Stimulated activated CD8-positive, alpha-beta memory T cell treated with anti-CD3 and anti-CD28 coated beads, Interleukin-2, amount 100 ng/mL, for 1 hour (primary cell): ENCODE data around the gene PER3.

Experiments
- DNase-seq, 2 donors: peaks; one replicate each; pipeline ENCODE4 v3.0.0-alpha.2; 2020; ENCODE audit warnings: low read depth in 2 of 2

Gene PER3

GRCh38 chr1:7783826-7784491, at the start of gene PER3:
PER3 (plus strand) TSS chr1:7784291; CDS start chr1:7784878, 587 bp downstream.
- peak; percentile 75 to 80 for DNase-seq

DNA sequence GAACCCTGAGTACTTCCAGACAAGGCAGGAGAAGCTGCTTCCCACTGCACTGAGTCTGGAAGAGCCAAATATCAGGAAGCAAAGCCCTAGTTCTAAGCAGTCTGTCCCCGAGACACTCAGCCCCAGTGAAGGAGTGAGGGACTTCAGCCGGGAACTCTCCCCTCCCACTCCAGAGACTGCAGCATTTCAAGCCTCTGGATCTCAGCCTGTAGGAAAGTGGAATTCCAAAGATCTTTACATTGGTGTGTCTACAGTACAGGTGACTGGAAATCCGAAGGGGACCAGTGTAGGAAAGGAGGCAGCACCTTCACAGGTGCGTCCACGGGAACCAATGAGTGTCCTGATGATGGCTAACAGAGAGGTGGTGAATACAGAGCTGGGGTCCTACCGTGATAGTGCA, 46.0 kb upstream of the PER3 start:
- DNase-seq: no peak

GRCh38 chr1:7743346-7743745, 40.7 kb upstream of the PER3 start:
- no peak for DNase-seq

DNA sequence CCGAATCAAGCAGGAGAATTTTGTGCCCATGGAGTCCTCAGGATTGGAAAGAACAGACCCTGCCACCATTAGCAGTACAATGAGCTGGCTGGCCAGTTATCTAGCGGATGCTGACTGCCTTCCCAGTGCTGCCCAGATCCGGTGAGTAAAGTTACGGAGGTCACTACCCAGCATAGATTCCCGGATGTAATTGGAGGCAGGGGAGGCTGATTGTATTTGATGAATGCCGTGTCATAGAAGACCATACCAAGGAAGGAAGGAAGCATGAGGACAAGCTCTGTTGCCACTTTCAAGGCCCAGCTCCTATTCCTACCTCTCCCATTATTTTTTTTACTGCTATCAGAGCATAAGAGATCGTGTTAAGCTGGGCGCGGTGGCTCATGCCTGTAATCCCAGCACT, 39.2 kb upstream of the PER3 start:
- DNase-seq: no peak

- DNase-seq: no peak
Measured at GRCh38 chr1:7745783-7746182, 38.3 kb upstream of the PER3 start.

GRCh38 chr1:7747605-7748004, 36.5 kb upstream of the PER3 start:
- DNase-seq: no peak

DNA sequence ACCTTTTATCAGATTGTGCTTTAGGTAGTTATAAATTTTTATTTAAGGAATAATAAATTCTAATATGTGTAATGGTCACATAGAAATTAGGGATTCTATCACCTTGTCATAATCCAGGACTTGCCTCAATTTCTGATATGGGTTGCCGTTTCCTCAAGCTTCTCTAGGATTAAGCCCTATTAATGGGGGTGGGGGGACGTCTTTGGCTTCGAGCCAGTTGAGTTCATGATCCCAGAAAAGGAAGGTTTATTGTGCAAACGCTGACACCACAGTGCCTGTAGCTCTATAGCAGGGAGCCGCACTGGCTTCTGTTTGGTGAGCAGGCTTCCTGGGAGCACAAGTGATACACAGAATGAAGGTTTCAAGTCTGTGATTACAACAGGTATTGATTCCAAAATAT, 35.0 kb upstream of the PER3 start:
- DNase-seq: no peak

- no peak for DNase-seq
Measured at GRCh38 chr1:7751174-7751573, 32.9 kb upstream of the PER3 start.

GRCh38 chr1:7752512-7753417, 31.3 kb upstream of the PER3 start:
- DNase-seq: peak in 1 of 2 donors; percentile 9

GRCh38 chr1:7753641-7754040, 30.4 kb upstream of the PER3 start:
- DNase-seq: no peak

- no peak for DNase-seq
Measured at GRCh38 chr1:7754234-7754633, 29.9 kb upstream of the PER3 start.

- DNase-seq: no peak
Measured at GRCh38 chr1:7755448-7755847, 28.6 kb upstream of the PER3 start.

- DNase-seq: no peak
Measured at GRCh38 chr1:7760245-7760644, 23.8 kb upstream of the PER3 start.

- DNase-seq: no peak
Measured at GRCh38 chr1:7761103-7761502, 23.0 kb upstream of the PER3 start.

- DNase-seq: no peak
Measured at GRCh38 chr1:7767176-7767575, 16.9 kb upstream of the PER3 start.

DNA sequence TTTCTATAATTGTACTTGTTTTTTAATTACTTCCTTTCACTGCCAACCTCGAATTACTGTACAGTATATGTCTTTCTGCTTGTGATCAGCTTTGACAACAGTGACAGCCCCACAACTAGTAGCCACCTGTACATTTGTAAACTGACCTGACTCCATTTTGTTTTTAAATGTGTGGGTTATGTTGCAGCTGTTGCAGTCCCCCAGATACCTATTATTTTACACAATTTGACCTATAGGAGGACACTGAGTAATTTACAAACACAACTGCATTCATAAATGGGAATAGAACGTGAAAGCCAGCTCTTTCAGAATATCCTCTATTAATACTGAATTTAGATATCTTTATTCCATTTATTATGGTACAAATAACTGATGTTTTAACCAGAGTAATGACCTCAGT, 15.5 kb upstream of the PER3 start:
- DNase-seq: no peak

- DNase-seq: no peak
Measured at GRCh38 chr1:7769673-7770412, 14.2 kb upstream of the PER3 start.

DNA sequence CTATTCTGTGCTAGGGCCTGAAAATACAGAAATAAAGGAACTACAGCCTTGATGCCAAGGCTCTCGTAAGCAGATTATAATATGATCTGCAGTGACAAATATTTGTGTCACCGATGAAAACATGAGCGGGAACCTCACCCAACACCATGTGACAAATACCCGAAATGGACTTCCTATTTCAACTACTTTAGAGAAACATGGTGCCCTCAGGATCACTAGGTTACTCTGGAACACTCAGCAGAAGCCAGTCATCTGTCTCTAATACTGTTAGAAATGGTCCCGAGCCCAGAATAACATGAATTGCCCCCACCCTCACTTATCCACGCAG, 13.5 kb upstream of the PER3 start:
- no peak for DNase-seq

- DNase-seq: peak; percentile 79 to 83
Measured at GRCh38 chr1:7770997-7771822, 12.9 kb upstream of the PER3 start, which contains the start of gene VAMP3. VAMP3 (plus strand) TSS chr1:7771296; CDS start chr1:7771384, 88 bp downstream.

DNA sequence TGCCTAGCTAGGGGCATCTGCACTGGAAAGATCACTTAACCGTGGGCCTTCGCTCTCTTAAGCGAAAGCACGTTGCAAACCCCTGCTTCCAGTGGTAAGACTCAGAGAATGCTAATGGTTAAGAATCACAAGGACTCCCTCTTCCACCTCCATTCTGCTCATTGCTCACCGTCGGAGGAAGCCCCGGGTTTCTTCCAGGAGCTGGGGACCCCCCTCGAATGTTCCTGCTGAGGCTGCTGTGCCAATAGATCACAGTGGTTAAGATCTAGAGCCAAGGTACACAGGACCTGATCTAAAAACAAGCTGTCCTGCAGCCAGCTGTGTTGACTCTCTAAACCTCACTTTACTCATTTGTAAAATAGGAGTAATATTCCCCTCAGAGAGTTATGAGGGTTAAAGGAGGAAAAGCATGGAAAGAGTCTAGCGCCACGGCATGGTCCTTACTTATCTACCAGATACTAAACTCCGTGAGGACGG, 12.2 kb upstream of the PER3 start:
- DNase-seq: no peak

DNA sequence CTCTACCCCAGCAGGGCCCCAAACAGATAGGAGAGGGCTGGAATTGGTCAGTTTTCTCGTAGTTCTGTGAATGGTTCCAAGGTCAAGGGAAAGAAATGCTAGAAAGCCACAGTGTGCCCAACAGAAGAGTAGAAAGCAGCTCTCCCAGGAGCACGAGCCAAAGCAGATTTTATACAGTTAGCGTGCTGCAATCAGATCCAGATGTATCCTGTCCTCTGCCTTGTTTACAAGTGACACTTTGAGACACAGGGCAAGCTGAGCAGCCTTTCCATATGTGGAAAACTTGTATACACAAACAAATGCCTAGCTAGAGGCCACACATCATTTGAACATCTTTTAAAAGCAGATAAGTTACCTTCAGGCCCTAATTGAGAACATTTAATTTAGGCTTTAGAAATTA, 6.5 kb upstream of the PER3 start:
- DNase-seq: no peak
